ENCODE measurements around the gene COL28A1.
"Not testable (repeated sequence)": the region's sequence is repeated elsewhere in the genome, so short reads cannot be mapped to it uniquely, and the experiment has no call there.

The COL28A1 gene

GRCh38 chr7:7422641-7423040 is 113.0 kb downstream of the COL28A1 start:
- DNase-seq (ENCODE audit: extremely low read depth in 1 of 2, low read depth in 1 of 2), result no peak

GRCh38 chr7:7421826-7422225 is 113.8 kb downstream of the COL28A1 start:
- DNase-seq (ENCODE audit: extremely low read depth in 1 of 2, low read depth in 1 of 2), result no peak

- DNase-seq (ENCODE audit: extremely low read depth in 1 of 2, low read depth in 1 of 2), result no peak
Observed at GRCh38 chr7:7418997-7419396, 116.7 kb downstream of the COL28A1 start.

GRCh38 chr7:7417851-7418250 is 117.8 kb downstream of the COL28A1 start:
- DNase-seq (ENCODE audit: extremely low read depth in 1 of 2, low read depth in 1 of 2), result no peak

GRCh38 chr7:7417414-7417813 is 118.3 kb downstream of the COL28A1 start:
- DNase-seq (ENCODE audit: extremely low read depth in 1 of 2, low read depth in 1 of 2), result no peak

- DNase-seq (ENCODE audit: extremely low read depth in 1 of 2, low read depth in 1 of 2), result no peak
Observed at GRCh38 chr7:7416031-7416858, 119.4 kb downstream of the COL28A1 start.

GRCh38 chr7:7414791-7415603 is 120.7 kb downstream of the COL28A1 start:
- DNase-seq (ENCODE audit: extremely low read depth in 1 of 2, low read depth in 1 of 2), result no peak

- no peak for DNase-seq (ENCODE audit: extremely low read depth in 1 of 2, low read depth in 1 of 2)
Observed at GRCh38 chr7:7408001-7408770, 127.5 kb downstream of the COL28A1 start.

- no peak for DNase-seq (ENCODE audit: extremely low read depth in 1 of 2, low read depth in 1 of 2)
Observed at GRCh38 chr7:7405461-7405860, 130.2 kb downstream of the COL28A1 start.

GRCh38 chr7:7399707-7400106 is 136.0 kb downstream of the COL28A1 start:
- no peak for DNase-seq (ENCODE audit: extremely low read depth in 1 of 2, low read depth in 1 of 2)

GRCh38 chr7:7395785-7396184 is 139.9 kb downstream of the COL28A1 start:
- no peak for DNase-seq (ENCODE audit: extremely low read depth in 1 of 2, low read depth in 1 of 2)

GRCh38 chr7:7388164-7388563 is 147.5 kb downstream of the COL28A1 start:
- not testable (repeated sequence) for DNase-seq (ENCODE audit: extremely low read depth in 1 of 2, low read depth in 1 of 2)

- no peak for DNase-seq (ENCODE audit: extremely low read depth in 1 of 2, low read depth in 1 of 2)
Observed at GRCh38 chr7:7385421-7385820, 150.3 kb downstream of the COL28A1 start.

- no peak for DNase-seq (ENCODE audit: extremely low read depth in 1 of 2, low read depth in 1 of 2)
Observed at GRCh38 chr7:7384228-7384627, 151.4 kb downstream of the COL28A1 start.

- no peak for DNase-seq (ENCODE audit: extremely low read depth in 1 of 2, low read depth in 1 of 2)
Observed at GRCh38 chr7:7375538-7375937, 160.1 kb downstream of the COL28A1 start.

- no peak for DNase-seq (ENCODE audit: extremely low read depth in 1 of 2, low read depth in 1 of 2)
Observed at GRCh38 chr7:7370076-7370475, 165.6 kb downstream of the COL28A1 start.

- DNase-seq (ENCODE audit: extremely low read depth in 1 of 2, low read depth in 1 of 2), result no peak
Observed at GRCh38 chr7:7369134-7369533, 166.5 kb downstream of the COL28A1 start.

- DNase-seq (ENCODE audit: extremely low read depth in 1 of 2, low read depth in 1 of 2), result no peak
Observed at GRCh38 chr7:7354674-7355073, 181.0 kb downstream of the COL28A1 start.

GRCh38 chr7:7352845-7353244 is 182.8 kb downstream of the COL28A1 start:
- DNase-seq (ENCODE audit: extremely low read depth in 1 of 2, low read depth in 1 of 2), result no peak

- DNase-seq (ENCODE audit: extremely low read depth in 1 of 2, low read depth in 1 of 2), result no peak
Observed at GRCh38 chr7:7351832-7352231, 183.8 kb downstream of the COL28A1 start.

GRCh38 chr7:7351156-7351555 is 184.5 kb downstream of the COL28A1 start:
- DNase-seq (ENCODE audit: extremely low read depth in 1 of 2, low read depth in 1 of 2), result no peak

All from activated CD8-positive, alpha-beta memory T cell treated with anti-CD3 and anti-CD28 coated beads for 1 hour (primary cell).